Astrocyte (in vitro differentiated cells and primary cell): ENCODE results near the gene ENAM. TPM values are rescaled to one million over a fixed set of nuclear protein-coding genes. Genes with fewer than 3 reads are reported as not detected.
A peak's percentile ranks its signal among the peaks of the same experiment; 100 is the strongest.

Experiments used
- DNase-seq: peaks from one replicate; pipeline ENCODE4 v3.0.0-alpha.2; 2010; ENCODE audit warnings: low read depth
- FAIRE-seq: peaks from 2 replicates; lab custom pipeline; 2011; peaks lifted over from hg19 to GRCh38; lab: Jason Lieb, UNC
- H2AFZ ChIP-seq: 2 replicates; pipeline ENCODE4 v1.6.0; 2012; ENCODE audit warnings: low read depth, low read length, inconsistent platforms
- H3K27ac ChIP-seq: 2 replicates; pipeline ENCODE4 v1.5.1; 2011; ENCODE audit warnings: low read depth, low read length, inconsistent platforms
- H3K27me3 ChIP-seq: 2 replicates; pipeline ENCODE4 v1.6.0; 2011; ENCODE audit warnings: low read length, inconsistent platforms; ENCODE audit not compliant: insufficient read depth
- H3K36me3 ChIP-seq: 2 replicates; pipeline ENCODE4 v1.5.1; 2011; ENCODE audit warnings: low read length, inconsistent platforms; ENCODE audit not compliant: insufficient read depth
- H3K4me1 ChIP-seq: 2 replicates; pipeline ENCODE4 v1.5.1; 2011; ENCODE audit warnings: low read length, inconsistent platforms; ENCODE audit not compliant: insufficient read depth
- H3K4me2 ChIP-seq: 2 replicates; pipeline ENCODE4 v1.6.0; 2012; ENCODE audit warnings: low read length, inconsistent platforms
- H3K4me3 ChIP-seq: 2 replicates; pipeline ENCODE4 v1.5.1; 2011; ENCODE audit warnings: low read depth, mild to moderate bottlenecking, low read length, inconsistent platforms; ENCODE audit not compliant: insufficient read depth
- H3K79me2 ChIP-seq: 2 replicates; pipeline ENCODE4 v1.6.0; 2012; ENCODE audit warnings: mild to moderate bottlenecking, low read length, inconsistent platforms; ENCODE audit not compliant: insufficient read depth
- H3K9ac ChIP-seq: 2 replicates; pipeline ENCODE4 v1.6.0; 2012; ENCODE audit warnings: mild to moderate bottlenecking, low read length, inconsistent platforms
- H3K9me3 ChIP-seq: 2 replicates; pipeline ENCODE4 v1.5.1; 2012; ENCODE audit warnings: low read depth, mild to moderate bottlenecking, low read length, inconsistent platforms; ENCODE audit not compliant: insufficient read depth
- H4K20me1 ChIP-seq: 2 replicates; pipeline ENCODE4 v1.6.0; 2012; ENCODE audit warnings: low read length, inconsistent platforms; ENCODE audit not compliant: insufficient read depth
- H3K27ac Mint-ChIP-seq: one replicate; pipeline ENCODE4 v1.8.0; 2021; ENCODE audit warnings: mild to moderate bottlenecking, mixed read lengths; ENCODE audit not compliant: unreplicated experiment
- H3K27me3 Mint-ChIP-seq: one replicate; pipeline ENCODE4 v1.8.0; 2021; ENCODE audit warnings: low read depth, mixed read lengths; ENCODE audit not compliant: unreplicated experiment
- H3K36me3 Mint-ChIP-seq: one replicate; pipeline ENCODE4 v1.8.0; 2021; ENCODE audit warnings: low read depth, mixed read lengths; ENCODE audit not compliant: unreplicated experiment
- H3K4me1 Mint-ChIP-seq: one replicate; pipeline ENCODE4 v1.8.0; 2021; ENCODE audit warnings: low read depth, mixed read lengths; ENCODE audit not compliant: unreplicated experiment
- H3K4me3 Mint-ChIP-seq: one replicate; pipeline ENCODE4 v1.8.0; 2021; ENCODE audit warnings: mild to moderate bottlenecking, moderate library complexity, mixed read lengths; ENCODE audit not compliant: unreplicated experiment
- H3K9me3 Mint-ChIP-seq: one replicate; pipeline ENCODE4 v1.8.0; 2021; ENCODE audit warnings: mild to moderate bottlenecking, mixed read lengths; ENCODE audit not compliant: unreplicated experiment
- CTCF ChIP-seq: IDR thresholded peaks from 2 replicates; pipeline ENCODE4 v1.5.1; 2011; ENCODE audit warnings: low read depth, mild to moderate bottlenecking, inconsistent platforms, low read length, moderate library complexity; ENCODE audit not compliant: insufficient read depth
- EZH2 ChIP-seq: IDR thresholded peaks from 2 replicates; pipeline ENCODE4 v1.6.1; 2012; ENCODE audit warnings: mild to moderate bottlenecking, low read length, inconsistent platforms; ENCODE audit not compliant: insufficient read depth
- total RNA-seq: library from RNA; stranded (reverse); gene quantifications from 2 replicates; pipeline ENCODE4 v1.2.1, GENCODE V29; 2021

The ENAM gene
- total RNA-seq, 1 donor from 2014 or later: 0.11 TPM

- H2AFZ ChIP-seq: no peak overlapping the region
Observed at GRCh38 chr4:70614184-70614555, 14.4 kb upstream of the ENAM start.

GRCh38 chr4:70619288-70619687 is 9.3 kb upstream of the ENAM start:
- no peaks in the 10 kb centered on the region for H4K20me1 ChIP-seq
- H3K27me3 Mint-ChIP-seq: peaks cover 3% of the 10 kb centered on the region
- peak; percentile 13 for FAIRE-seq
- no peaks in the 10 kb centered on the region for H3K36me3 ChIP-seq
- TF ChIP-seq CTCF (no peak), EZH2 (no peak)
- H3K4me1 Mint-ChIP-seq: no peaks in the 10 kb centered on the region
- no peaks in the 10 kb centered on the region for H3K9me3 Mint-ChIP-seq
- no peaks in the 10 kb centered on the region for H3K79me2 ChIP-seq
- H3K4me3 ChIP-seq: no peak overlapping the region
- no peaks in the 10 kb centered on the region for H3K4me1 ChIP-seq
- no peak overlapping the region for H3K9ac ChIP-seq
- no peak overlapping the region for H3K27ac ChIP-seq
- no peaks in the 10 kb centered on the region for H3K9me3 ChIP-seq
- no peak overlapping the region for H2AFZ ChIP-seq
- H3K27ac Mint-ChIP-seq: no peak overlapping the region
- no peaks in the 10 kb centered on the region for H3K36me3 Mint-ChIP-seq
- no peak overlapping the region for H3K4me2 ChIP-seq
- no peak overlapping the region for H3K4me3 Mint-ChIP-seq
- no peak for DNase-seq
- H3K27me3 ChIP-seq: peaks cover under 1% of the 10 kb centered on the region

More at GRCh38 chr4:70614184-70614555, 14.4 kb upstream of the ENAM start:
- Mint-ChIP-seq H3K4me3 (no peak overlapping the region), H3K36me3 (no peaks in the 10 kb centered on the region), H3K27me3 (peaks cover 3% of the 10 kb centered on the region), H3K27ac (no peak overlapping the region), H3K4me1 (peaks cover 2% of the 10 kb centered on the region), H3K9me3 (no peaks in the 10 kb centered on the region)
- Histone ChIP-seq H3K4me1 (no peaks in the 10 kb centered on the region), H4K20me1 (no peaks in the 10 kb centered on the region), H3K9ac (no peak overlapping the region), H3K9me3 (no peaks in the 10 kb centered on the region), H3K27me3 (peaks cover 5% of the 10 kb centered on the region), H3K27ac (no peak overlapping the region), H3K4me2 (peak overlapping the region; percentile 2), H3K36me3 (no peaks in the 10 kb centered on the region), H3K4me3 (no peak overlapping the region), H3K79me2 (no peaks in the 10 kb centered on the region)
- TF ChIP-seq EZH2 (no peak), CTCF (no peak)
- DNase-seq: no peak
- FAIRE-seq: no peak

- no peaks in the 10 kb centered on the region for H3K4me1 ChIP-seq
- Mint-ChIP-seq H3K4me3 (no peak overlapping the region), H3K36me3 (no peaks in the 10 kb centered on the region), H3K4me1 (no peaks in the 10 kb centered on the region), H3K27me3 (peaks cover 3% of the 10 kb centered on the region), H3K9me3 (no peaks in the 10 kb centered on the region), H3K27ac (no peak overlapping the region)
- no peak for TF ChIP-seq EZH2
- no peak for TF ChIP-seq CTCF
- no peak for FAIRE-seq
- H3K4me2 ChIP-seq: no peak overlapping the region
- H3K9me3 ChIP-seq: no peaks in the 10 kb centered on the region
- no peak overlapping the region for H3K9ac ChIP-seq
- H3K79me2 ChIP-seq: no peaks in the 10 kb centered on the region
- no peak for DNase-seq
- H3K4me3 ChIP-seq: no peak overlapping the region
- no peak overlapping the region for H3K27ac ChIP-seq
- no peaks in the 10 kb centered on the region for H4K20me1 ChIP-seq
- H3K27me3 ChIP-seq: no peaks in the 10 kb centered on the region
- H3K36me3 ChIP-seq: no peaks in the 10 kb centered on the region
- no peak overlapping the region for H2AFZ ChIP-seq
Observed at GRCh38 chr4:70619778-70620177, 8.8 kb upstream of the ENAM start.
